ENCODE measurements around the gene PGF.

Gene PGF

GRCh38 chr14:74962493-74962892 lies 7.1 kb upstream of the PGF start:
- no peak overlapping the region for H3K27ac ChIP-seq
- TF ChIP-seq ZFX (IDR thresholded peaks at IDR 0.05; ENCODE audit: borderline replicate concordance): no peak
- TF ChIP-seq, protein P1, sequence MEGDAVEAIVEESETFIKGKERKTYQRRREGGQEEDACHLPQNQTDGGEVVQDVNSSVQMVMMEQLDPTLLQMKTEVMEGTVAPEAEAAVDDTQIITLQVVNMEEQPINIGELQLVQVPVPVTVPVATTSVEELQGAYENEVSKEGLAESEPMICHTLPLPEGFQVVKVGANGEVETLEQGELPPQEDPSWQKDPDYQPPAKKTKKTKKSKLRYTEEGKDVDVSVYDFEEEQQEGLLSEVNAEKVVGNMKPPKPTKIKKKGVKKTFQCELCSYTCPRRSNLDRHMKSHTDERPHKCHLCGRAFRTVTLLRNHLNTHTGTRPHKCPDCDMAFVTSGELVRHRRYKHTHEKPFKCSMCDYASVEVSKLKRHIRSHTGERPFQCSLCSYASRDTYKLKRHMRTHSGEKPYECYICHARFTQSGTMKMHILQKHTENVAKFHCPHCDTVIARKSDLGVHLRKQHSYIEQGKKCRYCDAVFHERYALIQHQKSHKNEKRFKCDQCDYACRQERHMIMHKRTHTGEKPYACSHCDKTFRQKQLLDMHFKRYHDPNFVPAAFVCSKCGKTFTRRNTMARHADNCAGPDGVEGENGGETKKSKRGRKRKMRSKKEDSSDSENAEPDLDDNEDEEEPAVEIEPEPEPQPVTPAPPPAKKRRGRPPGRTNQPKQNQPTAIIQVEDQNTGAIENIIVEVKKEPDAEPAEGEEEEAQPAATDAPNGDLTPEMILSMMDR (IDR thresholded peaks at IDR 0.05): no peak

- TF ChIP-seq ZFX (IDR thresholded peaks at IDR 0.05; ENCODE audit: borderline replicate concordance): no peak
- TF ChIP-seq, protein P1 (IDR thresholded peaks at IDR 0.05): no peak
Measured at GRCh38 chr14:74962046-74962445, 6.6 kb upstream of the PGF start.

DNA sequence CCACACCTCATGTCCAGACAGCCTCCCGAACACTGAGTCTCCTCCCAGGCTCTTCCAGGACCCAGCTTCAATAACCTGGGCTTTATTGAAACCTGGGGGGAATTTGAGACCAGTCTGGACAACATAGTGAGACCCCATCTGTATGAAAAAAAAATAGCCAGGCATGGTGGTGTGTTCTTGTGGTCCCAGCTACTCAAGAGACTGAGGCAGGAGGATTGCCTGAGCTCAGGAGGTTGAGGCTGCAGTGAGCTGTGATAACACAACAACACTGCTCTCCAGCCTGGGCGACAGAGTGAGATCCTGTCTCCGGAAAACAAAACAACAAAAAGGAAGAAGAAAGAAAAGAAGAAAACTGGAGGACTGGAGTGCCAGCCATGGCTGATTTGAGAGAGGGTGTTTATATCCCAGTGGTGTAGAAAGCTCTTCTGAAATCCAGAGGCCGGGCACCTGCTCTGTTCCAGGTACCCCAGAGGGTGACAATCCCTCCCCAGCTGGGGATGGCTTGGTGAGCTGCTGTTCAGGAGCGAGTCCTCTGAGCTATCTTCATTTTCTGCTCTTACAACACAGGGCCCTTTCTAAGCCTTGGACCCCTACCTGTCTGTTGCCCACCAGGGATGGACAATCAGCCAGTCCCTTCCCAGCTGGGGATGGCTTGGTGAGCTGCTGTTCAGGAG lies 6.0 kb upstream of the PGF start:
- TF ChIP-seq, protein P1 (IDR thresholded peaks at IDR 0.05): no peak
- no peak for TF ChIP-seq ZFX (IDR thresholded peaks at IDR 0.05; ENCODE audit: borderline replicate concordance)
- H3K27ac ChIP-seq: no peak overlapping the region

More at GRCh38 chr14:74962046-74962445, 6.6 kb upstream of the PGF start:
- no peak overlapping the region for H3K27ac ChIP-seq

DNA sequence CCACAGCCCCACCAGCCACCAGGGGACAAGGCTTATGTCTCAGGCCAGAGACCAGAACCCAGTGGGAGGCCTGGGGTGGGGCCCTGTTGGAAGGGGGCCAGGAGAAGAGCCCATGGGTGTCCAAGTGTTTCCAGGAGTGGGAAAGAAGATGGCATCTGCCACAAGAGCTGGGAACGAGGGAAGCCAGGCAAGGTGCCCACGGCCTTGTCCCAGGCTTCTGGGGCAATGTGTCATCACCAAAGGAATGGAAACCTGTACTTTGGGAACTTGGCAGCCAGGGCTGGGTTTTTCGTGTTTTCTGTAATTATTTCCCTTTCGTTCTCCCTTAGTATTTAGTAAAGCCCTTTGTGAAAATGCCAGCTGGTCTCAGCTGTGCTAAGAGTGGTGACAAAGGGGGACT lies 5.3 kb upstream of the PGF start:
- TF ChIP-seq, protein P1 (IDR thresholded peaks at IDR 0.05): no peak
- no peak for TF ChIP-seq ZFX (IDR thresholded peaks at IDR 0.05; ENCODE audit: borderline replicate concordance)
- H3K27ac ChIP-seq: no peak overlapping the region

GRCh38 chr14:74959596-74960180 lies 4.3 kb upstream of the PGF start:
- no peak overlapping the region for H3K27ac ChIP-seq
- TF ChIP-seq, protein P1 (IDR thresholded peaks at IDR 0.05): no peak
- TF ChIP-seq ZFX (IDR thresholded peaks at IDR 0.05; ENCODE audit: borderline replicate concordance): no peak

DNA sequence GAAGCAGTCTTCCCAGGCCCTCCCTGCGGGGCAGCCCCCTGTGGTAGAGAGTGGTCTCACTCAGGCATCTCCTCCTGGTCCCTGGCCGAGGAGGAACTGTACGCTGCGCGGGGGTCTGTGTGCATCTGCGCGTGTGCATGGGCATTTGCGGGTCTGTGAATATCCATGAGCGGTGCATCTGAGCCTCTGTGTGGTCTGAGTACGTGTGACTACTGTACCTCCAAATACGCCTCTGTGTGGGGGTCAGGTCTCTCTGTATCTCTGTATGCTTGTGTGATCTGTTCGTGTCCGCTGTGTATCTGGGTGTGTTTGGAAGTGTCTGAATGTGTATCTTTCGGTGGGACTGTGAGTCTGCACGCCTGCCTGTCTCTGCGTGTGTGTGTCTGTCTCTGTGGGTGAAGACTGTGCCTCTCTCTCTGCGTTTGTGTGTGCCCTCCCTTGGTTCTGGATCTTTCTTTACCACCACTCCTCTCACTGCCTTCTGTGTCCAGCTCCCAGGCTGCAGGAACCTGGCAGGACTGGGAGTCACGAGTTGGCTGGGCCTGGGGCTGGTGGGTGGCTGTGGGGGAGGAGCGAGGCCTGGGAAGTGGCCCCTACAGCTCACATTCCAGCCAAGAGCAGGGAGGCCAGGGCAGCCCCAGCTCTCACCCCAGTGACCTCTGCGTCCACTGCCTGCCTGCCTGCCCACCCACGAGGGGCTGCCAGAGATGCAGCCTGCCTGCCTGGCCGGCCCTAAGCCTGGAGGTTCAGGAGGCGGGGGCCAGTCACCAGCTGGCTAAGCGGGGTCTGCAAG lies 1.1 kb upstream of the PGF start:
- no peak for TF ChIP-seq ZFX (IDR thresholded peaks at IDR 0.05; ENCODE audit: borderline replicate concordance)
- TF ChIP-seq, protein P1 (IDR thresholded peaks at IDR 0.05): no peak
- no peak overlapping the region for H3K27ac ChIP-seq

DNA sequence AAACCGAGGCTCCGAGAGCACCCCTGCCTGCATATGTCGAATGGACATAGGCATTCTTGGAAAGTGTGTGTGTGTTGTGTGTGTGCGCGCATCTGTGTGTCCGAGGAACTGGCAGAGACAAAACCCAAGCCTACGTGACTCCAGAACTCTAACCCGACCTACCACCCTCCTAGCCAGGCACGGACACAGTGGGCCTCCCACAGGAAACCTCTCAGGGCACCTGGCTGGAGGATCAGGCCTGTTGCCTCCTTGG lies 556 bp upstream of the PGF start:
- TF ChIP-seq, protein P1 (IDR thresholded peaks at IDR 0.05): no peak
- TF ChIP-seq ZFX (IDR thresholded peaks at IDR 0.05; ENCODE audit: borderline replicate concordance): no peak

More for the DNA sequence above, 556 bp upstream of the PGF start:
- no peak overlapping the region for H3K27ac ChIP-seq
